HG02884 (cell line): ENCODE data around the gene INPPL1.
"Not testable (repeated sequence)": the region's sequence is repeated elsewhere in the genome, so short reads cannot be mapped to it uniquely, and the experiment has no call there.

Source experiments
- ATAC-seq: cut with Tn5 transposase; IDR thresholded peaks from one replicate; pipeline ENCODE4 v1.9.1; 2021; ENCODE audit warnings: mild to moderate bottlenecking, moderate library complexity; ENCODE audit not compliant: unreplicated experiment

INPPL1 gene

DNA sequence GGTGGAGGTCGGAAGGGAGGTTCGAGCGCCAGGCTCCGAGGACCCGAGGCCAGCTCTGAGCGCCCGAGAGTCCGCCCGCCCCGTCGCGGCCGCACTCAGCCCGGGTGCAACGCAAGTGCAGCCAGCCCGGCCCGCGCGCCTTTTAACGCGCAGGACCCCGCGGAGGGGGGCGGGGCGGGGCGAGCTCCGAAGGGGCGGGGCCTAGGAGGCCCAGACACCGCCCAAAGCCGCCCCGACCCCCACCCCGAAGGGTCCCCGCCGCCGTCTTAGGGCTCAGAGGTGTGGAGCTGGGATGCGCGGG, 19.4 kb downstream of the INPPL1 start, which contains the start of gene PHOX2A:
Gene PHOX2A (minus strand): TSS at position 117 of the 301 bp plus-strand sequence. CDS start 172 bp downstream, outside the sequence.
- ATAC-seq: no peak

GRCh38 chr11:72244361-72245262, 20.0 kb downstream of the INPPL1 start:
- no peak for ATAC-seq

DNA sequence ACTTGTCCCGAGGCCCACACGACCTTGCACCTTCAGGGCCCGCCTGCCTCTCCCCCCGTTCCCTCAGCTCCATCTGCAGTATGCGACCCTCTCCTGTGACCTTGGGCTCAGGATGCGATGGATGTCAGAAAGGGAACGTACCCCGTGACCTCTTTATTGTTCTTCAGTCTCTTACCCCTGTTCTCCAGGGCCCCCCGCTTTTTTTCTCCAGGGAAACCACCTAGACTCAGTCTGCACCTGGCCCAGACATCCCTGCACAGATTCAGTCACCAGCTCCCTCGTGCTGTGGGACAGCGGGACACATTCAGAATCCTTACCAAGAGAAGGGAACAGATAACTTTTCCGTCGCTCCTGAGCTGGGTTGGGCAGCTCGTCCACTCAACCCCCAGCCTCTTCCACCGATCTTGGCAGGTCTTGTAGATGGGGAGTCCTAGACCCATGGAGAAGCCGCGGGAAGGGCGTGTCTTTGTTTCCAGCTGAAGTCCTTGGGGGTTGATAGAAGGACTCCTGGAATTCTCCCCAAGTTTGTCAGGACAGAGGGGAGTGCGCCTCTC, 20.8 kb downstream of the INPPL1 start:
- no peak for ATAC-seq

DNA sequence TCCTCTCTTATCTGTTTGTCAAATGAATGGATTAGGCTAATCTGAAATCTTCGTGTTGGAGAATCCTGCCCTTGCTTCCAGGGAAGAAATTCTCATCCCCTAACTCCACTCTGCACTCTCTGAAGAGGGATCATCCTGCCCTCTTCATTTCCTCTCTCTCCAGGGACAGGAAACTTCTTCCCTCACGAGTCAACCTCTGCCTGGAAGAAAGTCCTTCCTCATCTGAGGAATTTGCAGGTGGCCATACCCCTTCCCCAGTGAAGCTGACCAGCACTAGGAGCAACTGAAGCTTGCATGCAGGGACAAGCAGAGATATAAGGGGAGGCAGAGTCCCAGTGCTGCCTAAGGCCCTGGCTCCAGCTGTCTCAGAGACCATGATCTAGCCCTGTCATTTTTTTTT, 23.0 kb downstream of the INPPL1 start:
- no peak for ATAC-seq

DNA sequence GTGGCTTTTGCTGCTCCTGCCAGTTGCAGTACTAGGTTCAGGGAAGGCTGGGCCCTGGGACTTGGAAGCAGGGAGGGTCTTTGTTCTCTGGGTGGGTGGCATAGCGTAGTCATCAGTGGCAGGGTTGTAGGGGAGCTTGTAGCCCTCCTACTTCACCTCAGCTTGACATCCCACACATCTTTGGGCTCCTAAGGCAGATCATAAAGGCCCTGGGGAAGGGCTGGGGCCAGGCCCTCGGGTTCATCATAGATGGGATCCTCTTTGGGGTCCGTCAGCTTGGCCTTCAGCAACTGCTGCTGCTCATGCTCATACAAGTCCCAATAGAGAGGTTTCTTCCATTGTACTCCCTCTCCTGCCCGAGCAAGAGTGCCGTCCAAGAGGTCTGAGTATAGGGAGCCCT, 25.4 kb downstream of the INPPL1 start:
- no peak for ATAC-seq

DNA sequence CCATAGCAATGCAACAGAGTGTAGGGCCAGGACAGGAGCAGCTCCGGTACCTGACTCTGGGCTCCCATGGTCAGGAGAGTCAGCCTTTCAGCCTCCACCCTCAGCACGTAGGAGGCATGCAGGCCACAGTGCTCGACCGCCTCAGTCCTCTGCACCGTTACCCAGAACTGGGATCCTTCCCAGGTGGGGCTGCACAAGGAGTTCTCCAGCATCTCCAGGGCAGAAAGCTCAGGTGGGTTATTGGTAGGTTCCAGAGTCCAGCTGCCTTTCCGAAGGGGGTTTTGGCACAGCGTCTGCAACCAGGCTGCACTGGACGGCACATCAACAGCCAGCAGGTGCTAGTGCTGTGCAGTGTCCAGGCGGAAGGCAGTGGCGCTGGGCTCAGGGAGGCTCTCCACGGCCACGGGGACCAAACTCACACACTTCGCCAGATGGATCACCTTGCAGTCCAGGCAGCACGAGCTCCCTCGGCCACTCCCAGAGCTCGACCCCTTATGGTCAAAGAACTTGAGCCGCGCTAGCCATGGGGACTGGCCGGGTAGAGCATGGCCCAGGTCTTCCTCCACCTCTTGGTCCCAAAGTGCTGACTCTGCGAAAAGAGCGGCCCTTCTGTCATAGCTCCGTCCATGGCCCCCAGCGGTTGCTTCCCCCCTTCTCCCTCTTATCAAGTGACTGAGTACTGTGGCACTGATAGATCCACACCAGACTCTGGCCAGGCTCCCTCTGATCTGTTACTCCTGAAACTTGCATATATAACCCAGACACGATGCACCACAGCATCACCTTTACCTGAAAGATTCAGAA, 26.3 kb downstream of the INPPL1 start:
- no peak for ATAC-seq

DNA sequence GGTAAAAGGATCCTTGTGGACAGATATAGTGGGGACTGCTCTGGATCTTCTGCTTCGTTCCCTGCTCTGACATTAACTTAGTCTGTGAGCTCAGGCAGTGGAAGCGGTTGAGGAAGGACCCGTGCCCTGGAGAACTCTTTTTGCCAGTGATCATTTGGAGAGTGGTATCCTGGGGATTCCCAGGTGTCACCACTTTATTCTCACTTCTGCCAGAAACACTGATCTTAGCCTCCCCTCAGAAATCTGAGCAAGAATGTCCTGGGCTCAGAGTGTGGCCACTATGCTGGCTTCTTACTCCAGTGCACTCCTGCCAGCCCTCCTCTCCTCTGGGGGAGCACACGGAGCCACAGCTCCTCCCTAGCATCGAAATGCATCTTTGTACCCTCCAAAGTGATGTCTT, 27.0 kb downstream of the INPPL1 start:
- no peak for ATAC-seq

GRCh38 chr11:72253392-72253791, 28.8 kb downstream of the INPPL1 start:
- ATAC-seq: no peak

GRCh38 chr11:72254299-72254993, 29.9 kb downstream of the INPPL1 start:
- no peak for ATAC-seq

DNA sequence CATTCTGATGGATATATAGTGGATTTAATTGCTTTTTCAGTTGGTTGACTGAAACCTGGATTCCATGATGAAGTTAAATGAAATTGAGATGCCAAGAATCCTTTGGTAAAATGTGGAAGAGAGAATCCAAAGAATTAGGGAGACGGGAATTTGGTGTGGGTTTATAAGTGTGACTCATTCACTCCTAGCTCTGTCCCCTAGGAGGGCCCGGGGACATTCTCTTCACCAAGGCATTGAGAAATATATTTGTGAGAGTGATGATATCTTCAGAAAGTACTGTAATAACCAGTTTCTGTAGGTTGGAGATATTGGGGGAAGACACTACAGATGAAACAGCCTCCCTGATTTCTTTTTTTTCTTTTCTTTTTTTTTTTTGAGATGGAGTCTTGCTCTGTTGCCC, 33.0 kb downstream of the INPPL1 start:
- ATAC-seq: no peak

DNA sequence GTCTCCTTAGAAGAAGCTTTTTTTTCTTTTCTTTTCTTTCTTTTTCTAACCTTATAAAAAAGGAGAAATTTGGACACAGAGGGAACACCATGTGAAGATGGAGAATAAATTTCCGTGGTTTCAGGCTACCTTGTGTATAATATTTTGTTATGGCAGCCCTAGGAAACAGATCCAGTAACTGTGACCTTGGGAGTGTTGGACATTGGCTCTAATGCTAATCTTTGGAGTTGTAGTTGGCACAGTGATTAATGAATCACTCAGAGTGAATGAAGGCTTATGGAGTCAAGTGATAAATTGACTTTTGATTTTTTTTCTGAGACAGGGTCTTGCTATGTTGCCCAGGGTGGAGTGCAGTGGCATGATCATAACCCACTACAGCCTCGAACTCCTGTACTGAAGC, 34.9 kb downstream of the INPPL1 start:
- ATAC-seq: no peak

DNA sequence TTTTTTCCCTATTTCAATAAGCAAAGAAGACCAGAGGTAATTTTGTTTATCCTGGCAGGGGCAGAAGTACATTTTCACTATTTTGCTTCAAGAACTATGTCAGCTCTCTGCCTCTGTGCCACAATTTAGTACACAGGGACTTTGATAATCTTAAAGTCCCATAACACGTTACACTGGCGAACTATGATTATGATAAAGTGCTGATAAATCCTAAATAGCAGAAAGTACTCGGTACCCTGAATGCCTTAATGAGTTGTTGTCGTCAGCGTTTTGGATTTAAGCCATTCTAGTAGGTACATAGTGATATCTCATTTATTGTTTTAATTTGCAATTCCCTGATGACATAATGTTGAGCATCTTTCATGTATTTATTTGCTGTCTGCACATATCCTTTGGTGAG, 36.0 kb downstream of the INPPL1 start:
- no peak for ATAC-seq

- no peak for ATAC-seq
These were observed 38.8 kb downstream of the INPPL1 start for GRCh38 chr11:72263361-72263760.

DNA sequence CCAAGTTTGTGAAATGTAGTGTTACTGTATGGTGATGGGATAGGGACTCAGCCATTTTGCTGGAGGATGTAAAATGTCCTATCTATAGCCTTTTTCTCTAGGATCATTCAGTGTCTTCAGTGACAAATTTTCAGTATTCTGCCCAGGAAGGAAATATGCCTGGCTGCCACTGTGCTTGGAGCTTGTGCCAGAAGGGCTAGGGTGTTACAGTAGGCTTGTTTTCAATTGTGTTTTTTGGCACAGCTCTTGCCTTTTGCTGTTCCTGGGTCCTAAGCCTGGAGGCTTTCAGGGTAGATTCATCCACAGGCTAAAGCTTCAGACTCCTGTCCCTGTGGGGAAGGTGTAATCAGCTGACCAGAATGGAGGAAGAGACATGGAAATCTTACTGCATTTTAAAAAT, 41.4 kb downstream of the INPPL1 start:
- ATAC-seq: no peak

DNA sequence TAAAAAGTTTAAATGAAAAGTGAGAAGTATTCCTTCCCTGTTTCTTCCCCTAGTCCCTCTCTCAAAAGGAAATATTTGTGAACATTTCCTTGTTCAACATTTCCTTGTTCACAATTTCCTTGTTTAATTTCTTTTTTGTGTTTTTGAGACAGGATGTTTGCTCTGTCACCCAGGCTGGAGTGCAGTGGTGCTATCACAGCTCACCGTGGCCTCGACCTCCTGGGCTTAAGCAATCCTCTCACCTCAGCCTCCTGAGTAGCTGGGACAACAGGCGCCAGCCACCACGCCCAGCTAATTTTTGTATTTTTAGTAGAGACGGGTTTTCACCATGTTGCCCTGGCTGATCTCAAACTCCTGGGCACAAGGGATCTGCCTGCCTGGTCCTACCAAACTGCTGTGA, 42.4 kb downstream of the INPPL1 start:
- ATAC-seq: not testable (repeated sequence)

DNA sequence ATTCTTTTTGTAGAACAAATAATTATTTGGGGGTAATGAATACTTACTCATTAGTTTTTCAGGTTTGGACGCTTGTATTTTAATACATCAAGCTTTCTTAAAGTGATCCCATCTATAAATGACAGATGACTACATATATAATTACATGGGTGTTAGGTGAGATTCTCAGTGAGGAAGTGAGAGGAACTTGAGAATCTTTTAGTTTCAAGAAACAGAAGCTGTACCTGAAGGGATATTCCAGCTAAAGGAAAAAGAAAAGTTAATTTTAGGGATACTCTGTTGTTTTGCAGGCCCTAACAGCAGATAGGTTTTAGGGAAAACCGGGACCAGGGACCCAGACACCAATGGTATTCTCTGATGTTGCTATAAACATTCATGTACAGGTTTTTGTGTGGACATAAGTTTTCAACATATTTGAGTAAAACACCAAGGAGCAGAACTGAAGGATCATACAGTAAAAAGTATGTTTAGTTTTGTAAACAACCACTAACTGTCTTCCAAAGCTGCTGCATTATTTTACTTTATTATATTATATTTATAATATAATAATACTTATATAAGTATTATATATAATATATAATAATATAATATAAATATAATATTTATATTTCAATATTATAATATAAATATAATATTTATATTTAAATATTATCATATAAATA, 43.5 kb downstream of the INPPL1 start:
- no peak for ATAC-seq

DNA sequence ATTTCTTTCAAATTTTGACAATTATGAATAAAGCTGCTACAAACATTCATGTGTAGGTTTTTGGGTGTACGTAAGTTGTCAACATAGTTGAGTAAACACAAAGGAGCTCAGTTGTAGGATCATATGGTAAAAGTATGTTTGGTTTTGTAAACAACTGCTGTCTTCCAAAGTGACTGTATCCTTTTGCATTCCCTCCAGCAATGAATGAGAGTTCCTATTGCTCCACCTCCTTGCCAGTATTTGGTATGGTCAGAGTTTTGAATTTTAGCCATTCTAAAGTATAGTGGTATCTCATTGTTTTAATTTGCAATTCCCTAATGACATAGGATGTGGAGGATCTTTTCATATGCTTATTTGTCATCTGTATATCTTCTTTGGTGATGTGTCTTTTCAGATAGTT, 47.4 kb downstream of the INPPL1 start:
- ATAC-seq: no peak

DNA sequence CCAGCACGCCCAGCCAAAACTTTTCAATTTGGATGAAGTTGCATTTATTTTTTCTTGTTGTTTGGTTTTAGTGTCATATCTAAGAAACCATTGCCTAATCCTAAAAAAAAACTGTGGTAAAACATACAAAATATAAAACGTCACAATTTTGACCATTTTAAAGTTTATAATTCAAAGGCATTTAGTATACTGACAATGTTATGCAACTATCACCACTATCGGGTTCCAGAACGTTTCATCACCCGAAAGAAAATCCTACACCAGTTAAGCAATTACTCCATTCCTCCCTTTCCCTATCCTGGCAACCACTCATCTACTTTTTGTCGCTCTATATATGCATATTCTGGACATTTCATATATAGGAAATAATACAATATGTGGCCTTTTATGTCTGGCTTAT, 49.9 kb downstream of the INPPL1 start:
- no peak for ATAC-seq

DNA sequence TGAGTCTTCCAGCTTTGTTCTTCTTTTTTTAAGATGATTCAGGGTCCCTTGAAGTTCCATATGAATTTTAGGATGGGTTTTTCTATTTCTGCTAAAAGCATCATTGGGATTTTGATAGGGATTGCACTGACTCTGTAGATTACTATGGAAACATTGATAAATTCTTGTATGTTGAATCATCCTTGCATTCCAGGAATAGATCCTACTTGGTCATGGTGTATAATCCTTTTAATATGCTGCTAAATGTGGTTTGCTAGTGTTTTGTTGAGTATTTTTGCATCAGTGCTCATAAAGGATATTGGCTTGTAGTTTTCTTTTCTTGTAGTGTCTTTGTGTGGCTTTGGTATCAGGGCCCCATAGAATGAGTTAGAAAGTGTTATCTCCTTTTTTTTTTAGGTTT, 54.3 kb downstream of the INPPL1 start:
- no peak for ATAC-seq

- no peak for ATAC-seq
These were observed 55.5 kb downstream of the INPPL1 start for GRCh38 chr11:72280037-72280436.
